IMR-90 (cell line): ENCODE results near the gene MARK4. TPM values are rescaled to one million over a fixed set of nuclear protein-coding genes. Genes with fewer than 3 reads are reported as not detected.

Source experiments
- ATAC-seq: fragments of 200-7000 bp; cut with Tn5 transposase; 2 replicates; pipeline ENCODE4 v1.9.1; 2020; ENCODE audit warnings: low read depth, mild to moderate bottlenecking, moderate library complexity
- BruUV-seq: library from RNA; stranded (reverse); fragments of 400-500 nt; replicated peaks from 2 replicates; lab custom pipeline; 2021; lab: Mats Ljungman, UMichigan
- CTCF ChIA-PET: fragments of 300-600 bp; formaldehyde crosslinking; extraction: SDS; loops from one replicate; lab custom pipeline; 2021; ENCODE audit warnings: antibody characterized with exemption; lab: Yijun Ruan, JAX
- POLR2A ChIA-PET: fragments of 300-600 bp; sonication (Branson Sonifier 250); formaldehyde crosslinking; loops from one replicate; lab custom pipeline; 2022; ENCODE audit warnings: antibody characterized with exemption; ENCODE audit not compliant: unreplicated experiment; lab: Charles Lee
- DNase-seq: peaks from one replicate; pipeline ENCODE4 v3.0.0; 2013
- H2AFZ ChIP-seq: replicated peaks from 2 replicates; pipeline ENCODE3; 2013; ENCODE audit warnings: low read length, mild to moderate bottlenecking; ENCODE audit not compliant: poor library complexity
- H2AK5ac ChIP-seq: 2 replicates; pipeline ENCODE4 v1.6.1; 2013; ENCODE audit warnings: low read depth, low read length, inconsistent platforms
- H2AK9ac ChIP-seq: replicated peaks from 2 replicates; pipeline ENCODE3; 2013; ENCODE audit warnings: mild to moderate bottlenecking, low read depth, low read length, moderate library complexity; ENCODE audit not compliant: poor library complexity
- H2BK120ac ChIP-seq: 2 replicates; pipeline ENCODE4 v1.6.1; 2013; ENCODE audit warnings: low read depth, low read length, inconsistent platforms
- H2BK15ac ChIP-seq: 3 replicates; pipeline ENCODE4 v1.6.1; 2013; ENCODE audit warnings: low read depth, low read length, inconsistent platforms
- H2BK20ac ChIP-seq: 2 replicates; pipeline ENCODE4 v1.6.1; 2013; ENCODE audit warnings: low read depth, mild to moderate bottlenecking, inconsistent platforms, low read length, moderate library complexity
- H2BK5ac ChIP-seq: 2 replicates; pipeline ENCODE4 v1.6.1; 2013; ENCODE audit warnings: mild to moderate bottlenecking, low read depth, low read length, inconsistent platforms; ENCODE audit not compliant: poor library complexity, severe bottlenecking
- H3K14ac ChIP-seq: replicated peaks from 2 replicates; pipeline ENCODE4 v1.6.1; 2013; ENCODE audit warnings: low read depth, low read length, inconsistent platforms
- H3K18ac ChIP-seq: 2 replicates; pipeline ENCODE4 v1.6.1; 2013; ENCODE audit warnings: low read depth, low read length, control low read depth
- H3K23ac ChIP-seq: 2 replicates; pipeline ENCODE4 v1.6.1; 2013; ENCODE audit warnings: low read depth, low read length, inconsistent platforms
- H3K27ac ChIP-seq: 2 replicates; pipeline ENCODE4 v1.5.1; 2013; ENCODE audit warnings: mild to moderate bottlenecking, control low read depth, low read length; ENCODE audit not compliant: insufficient read depth
- H3K27me3 ChIP-seq: 2 replicates; pipeline ENCODE4 v1.6.1; 2013; ENCODE audit warnings: low read length; ENCODE audit not compliant: control insufficient read depth, insufficient read depth
- H3K36me3 ChIP-seq: 2 replicates; pipeline ENCODE4 v1.6.1; 2013; ENCODE audit warnings: low read length, mixed read lengths; ENCODE audit not compliant: control insufficient read depth, insufficient read depth
- H3K4ac ChIP-seq: 2 replicates; pipeline ENCODE4 v1.6.1; 2013; ENCODE audit warnings: low read depth, low read length, inconsistent platforms
- H3K4me1 ChIP-seq: 2 replicates; pipeline ENCODE4 v1.6.1; 2013; ENCODE audit warnings: low read length, mixed read lengths; ENCODE audit not compliant: control insufficient read depth, insufficient read depth
- H3K4me2 ChIP-seq: 2 replicates; pipeline ENCODE4 v1.6.1; 2013; ENCODE audit warnings: low read depth, mild to moderate bottlenecking, control low read depth, low read length, moderate library complexity
- H3K4me3 ChIP-seq: 2 replicates; pipeline ENCODE4 v1.5.1; 2013; ENCODE audit warnings: low read depth, mild to moderate bottlenecking, control low read depth, low read length, moderate library complexity; ENCODE audit not compliant: insufficient read depth
- H3K56ac ChIP-seq: 2 replicates; pipeline ENCODE4 v1.6.1; 2013; ENCODE audit warnings: low read length, inconsistent platforms; ENCODE audit not compliant: insufficient read depth; ENCODE audit errors: extremely low read depth
- H3K79me1 ChIP-seq, 2 experiments: 2 replicates each; pipeline ENCODE4 v1.6.1; 2013; ENCODE audit warnings: low read length in 2 of 2, inconsistent platforms in 1 of 2, low read depth in 1 of 2
- H3K9ac ChIP-seq: 2 replicates; pipeline ENCODE4 v1.6.1; 2013; ENCODE audit warnings: low read depth, low read length, control low read depth
- H3K9me1 ChIP-seq: 2 replicates; pipeline ENCODE4 v1.6.1; 2013; ENCODE audit warnings: low read length, inconsistent platforms; ENCODE audit not compliant: insufficient read depth
- H3K9me3 ChIP-seq: 2 replicates; pipeline ENCODE4 v1.6.1; 2013; ENCODE audit warnings: low read length; ENCODE audit not compliant: control insufficient read depth, insufficient read depth
- H4K20me1 ChIP-seq: 2 replicates; pipeline ENCODE4 v1.6.1; 2013; ENCODE audit warnings: low read length, inconsistent platforms; ENCODE audit not compliant: insufficient read depth
- H4K5ac ChIP-seq: 2 replicates; pipeline ENCODE4 v1.6.1; 2013; ENCODE audit warnings: mild to moderate bottlenecking, low read depth, low read length, control low read depth
- H4K8ac ChIP-seq, 2 experiments: 2 replicates each; pipeline ENCODE4 v1.6.1; 2013; ENCODE audit warnings: low read depth in 2 of 2, low read length in 2 of 2, control low read depth in 1 of 2, inconsistent platforms in 1 of 2
- H4K91ac ChIP-seq: 2 replicates; pipeline ENCODE4 v1.6.1; 2013; ENCODE audit warnings: low read depth, low read length, inconsistent platforms; ENCODE audit not compliant: insufficient read depth
- BHLHE40 ChIP-seq: fragments of 150-350 bp; IDR thresholded peaks from 2 replicates; pipeline ENCODE4 v1.6.1; 2016; ENCODE audit warnings: mild to moderate bottlenecking, low read depth, low read length
- CEBPB ChIP-seq: IDR thresholded peaks from 2 replicates; pipeline ENCODE4 v1.6.1; 2012; ENCODE audit warnings: low read depth, low read length, improper control_type of control experiment
- CHD1 ChIP-seq: IDR thresholded peaks from 2 replicates; pipeline ENCODE4 v1.6.1; 2012; ENCODE audit warnings: low read depth, low read length, improper control_type of control experiment
- CTCF ChIP-seq: conservative IDR thresholded peaks from 2 replicates; pipeline ENCODE4 v1.5.1; 2012; ENCODE audit warnings: mild to moderate bottlenecking, low read depth, low read length, improper control_type of control experiment
- FOS ChIP-seq: fragments of 150-350 bp; IDR thresholded peaks from 2 replicates; pipeline ENCODE4 v1.6.1; 2016; ENCODE audit warnings: low read depth, low read length
- MXI1 ChIP-seq: IDR thresholded peaks from 2 replicates; pipeline ENCODE4 v1.6.1; 2012; ENCODE audit warnings: low read depth, mild to moderate bottlenecking, low read length, moderate library complexity, borderline replicate concordance
- NFE2L2 ChIP-seq: fragments of 150-350 bp; IDR thresholded peaks from 2 replicates; pipeline ENCODE4 v1.6.1; 2016; ENCODE audit warnings: low read depth, mild to moderate bottlenecking, low read length
- RAD21 ChIP-seq: IDR thresholded peaks from 2 replicates; pipeline ENCODE4 v1.6.1; 2012; ENCODE audit warnings: low read length, improper control_type of control experiment
- RCOR1 ChIP-seq: IDR thresholded peaks from 2 replicates; pipeline ENCODE4 v1.6.1; 2012; ENCODE audit warnings: mild to moderate bottlenecking, low read length, improper control_type of control experiment; ENCODE audit not compliant: insufficient replicate concordance
- SMC3 ChIP-seq: fragments of 150-350 bp; IDR thresholded peaks from 2 replicates; pipeline ENCODE4 v1.6.1; 2016; ENCODE audit warnings: low read depth, mild to moderate bottlenecking, antibody characterized with exemption, low read length, moderate library complexity
- USF2 ChIP-seq: fragments of 150-350 bp; IDR thresholded peaks from 2 replicates; pipeline ENCODE4 v1.6.1; 2017; ENCODE audit warnings: mild to moderate bottlenecking, antibody characterized with exemption, low read length, low read depth
- WGBS, 2 experiments: methylation state at CpG; one replicate each; pipeline versions ENCODE4 v1.1.5 to v1.1.7; 2013; ENCODE audit warnings: missing lambda C conversion rate in 2 of 2; ENCODE audit not compliant: insufficient read length in 1 of 2; ENCODE audit errors: extremely low coverage in 2 of 2; 5-methylcytosine and 5-hydroxymethylcytosine counted together
- dilution Hi-C: fragments of 300-500 bp; cut with HindIII; formaldehyde crosslinking; loops from one replicate; pipeline ENCODE4 v1.14.3; 2018; ENCODE audit warnings: low sequenced_read_pairs; ENCODE audit not compliant: unreplicated experiment
- in situ Hi-C: fragments of 300-500 bp; cut with MboI; formaldehyde crosslinking; loops from 3 replicates; pipeline ENCODE4 v1.14.3; 2019; ENCODE audit warnings: low sequenced_read_pairs, inconsistent platforms, mixed read lengths
- intact Hi-C: fragments of 100-400 bp; cut with micrococcal nuclease; formaldehyde crosslinking; loops from 2 replicates; pipeline ENCODE4 v1.10.0; 2022
- polyA plus RNA-seq, 3 experiments: library from polyadenylated mRNA; depleted of rRNA; stranded (reverse); fragments of >200 nt; gene quantifications; 2 replicates each; pipeline ENCODE4 v1.2.3, GENCODE V29; 2012; ENCODE audit warnings: low replicate concordance in 1 of 3
- total RNA-seq: library from RNA; depleted of rRNA; stranded (reverse); fragments of >200 nt; gene quantifications from 2 replicates; pipeline ENCODE4 v1.2.3, GENCODE V29; 2012

The MARK4 gene
- total and polyA plus RNA-seq, 2 of the 4 experiments (the other 2 are of a cell fraction), result 11.3 to 20.7 TPM

DNA sequence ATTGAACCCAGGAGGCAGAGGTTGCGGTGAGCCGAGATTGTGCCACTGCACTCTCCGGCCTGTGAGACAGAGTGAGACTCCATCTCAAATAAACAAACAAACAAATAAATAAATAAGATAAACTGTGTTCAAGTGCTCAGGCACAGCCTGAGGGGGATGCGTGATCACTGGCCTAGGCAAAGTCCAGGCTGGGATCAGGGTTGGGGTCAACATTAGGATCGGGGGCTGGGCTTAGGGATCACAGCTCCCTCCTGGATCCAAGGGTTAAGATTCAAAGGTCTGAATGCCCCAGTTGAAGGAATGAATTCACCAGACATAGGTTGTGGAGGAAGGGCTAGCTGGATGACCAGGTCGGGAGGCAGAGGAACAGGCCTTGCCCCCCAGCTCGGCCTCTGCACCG lies 3.9 kb upstream of the MARK4 start:
- Histone ChIP-seq H3K56ac (no peak overlapping the region), H3K79me1 (peaks cover under 1 to 8% of the 10 kb centered on the region in 2 experiments; a peak in 3 of 4 replicates), H3K23ac (no peak overlapping the region), H3K27me3 (peaks cover 9% of the 10 kb centered on the region; the same call in 1 of the 2 replicates), H2AK9ac (no peak overlapping the region), H4K20me1 (peaks cover 1% of the 10 kb centered on the region; the same call in 1 of the 2 replicates), H3K4me3 (no peak overlapping the region), H4K5ac (no peak overlapping the region), H2BK120ac (no peak overlapping the region), H3K18ac (no peak overlapping the region), H4K91ac (no peak overlapping the region), H3K14ac (no peak overlapping the region), H3K4me1 (peaks cover 2% of the 10 kb centered on the region; the same call in 1 of the 2 replicates), H3K4ac (no peak overlapping the region), H3K36me3 (no peaks in the 10 kb centered on the region), H3K9me1 (no peaks in the 10 kb centered on the region), H3K9ac (no peak overlapping the region), H3K9me3 (no peaks in the 10 kb centered on the region), H2AK5ac (no peak overlapping the region), H2BK15ac (no peak overlapping the region), H4K8ac (no peak overlapping the region), H3K4me2 (no peak overlapping the region), H2BK20ac (no peak overlapping the region), H3K27ac (no peak overlapping the region), H2BK5ac (no peak overlapping the region), H2AFZ (no peak overlapping the region)
- no peak for ATAC-seq
- CTCF ChIA-PET, result no interaction called here
- BruUV-seq, result no TSS peak
- no CpG with 5 or more reads among the region's 8 CpGs for WGBS, 2 experiments
- dilution Hi-C loops (no loop called here), intact Hi-C loops (no loop called here), in situ Hi-C loops (no loop called here)
- TF ChIP-seq RCOR1 (no peak), FOS (no peak), SMC3 (no peak), MXI1 (no peak), CHD1 (no peak), USF2 (no peak), CTCF (no peak), RAD21 (no peak), BHLHE40 (no peak), CEBPB (no peak), NFE2L2 (no peak)
- DNase-seq, result no peak
- POLR2A ChIA-PET, result no interaction called here
